ENCODE measurements around the gene BPNT1.

- TF ChIP-seq CTCF (conservative IDR thresholded peaks at IDR 0.05; ENCODE audit: low read length) (no peak), EZH2phosphoT487 (IDR thresholded peaks at IDR 0.05; ENCODE audit: borderline replicate concordance, low read depth, low read length) (no peak)
Observed at GRCh38 chr1:220077887-220078286, 11.7 kb downstream of the BPNT1 start.

Measured in OCI-LY7 (cell line).